Esophagus muscularis mucosa (tissue), 4 donors: ENCODE measurements around the gene PGC. TPM values are rescaled to one million over a fixed set of nuclear protein-coding genes. Genes with fewer than 3 reads are reported as not detected.

Experiments
- DNase-seq: peaks from one replicate; pipeline ENCODE4 v3.0.0-alpha.2; 2017; ENCODE audit errors: extremely low spot score
- H3K27ac ChIP-seq, 4 donors: fragments of 200-600 bp; sonication (generic); replicated peaks in 1 of 4; 1 replicate in 3 of 4; 2 replicates in 1 of 4; pipeline ENCODE4 v1.5.1; 2016 to 2019; ENCODE audit warnings: mild to moderate bottlenecking in 1 of 4
- H3K27me3 ChIP-seq, 4 donors: fragments of 200-600 bp; sonication (generic); one replicate each; pipeline versions ENCODE4 v1.5.1 to v1.6.0; 2016 to 2019
- H3K36me3 ChIP-seq, 4 donors: fragments of 200-600 bp; sonication (generic); one replicate each; pipeline ENCODE4 v1.5.1; 2016 to 2019
- H3K4me1 ChIP-seq, 4 donors: fragments of 200-600 bp; sonication (generic); one replicate each; pipeline ENCODE4 v1.5.1; 2016 to 2019
- H3K4me3 ChIP-seq, 4 donors: fragments of 200-600 bp; sonication (generic); 1 replicate in 2 of 4; 2 replicates in 2 of 4; pipeline ENCODE4 v1.5.1; 2016 to 2019; ENCODE audit warnings: mild to moderate bottlenecking in 4 of 4, moderate library complexity in 1 of 4
- H3K9me3 ChIP-seq, 4 donors: fragments of 200-600 bp; sonication (generic); 1 replicate in 3 of 4; 2 replicates in 1 of 4; pipeline ENCODE4 v1.5.1; 2016 to 2019
- CTCF ChIP-seq, 3 experiments: fragments of 200-600 bp in 2 of 3; fragments of 450-650 bp in 1 of 3; sonication (generic) in 2 of 3; IDR thresholded peaks; one replicate each; pipeline ENCODE4 v1.5.1; 2017 to 2019; ENCODE audit warnings: antibody characterized with exemption in 3 of 3, mild to moderate bottlenecking in 2 of 3, moderate library complexity in 1 of 3
- EP300 ChIP-seq: sonication (generic); formaldehyde crosslinking; IDR thresholded peaks from one replicate; pipeline ENCODE4 v1.6.1; 2017; ENCODE audit warnings: antibody characterized with exemption
- POLR2A ChIP-seq: fragments of 450-650 bp; IDR thresholded peaks from one replicate; pipeline ENCODE4 v1.6.1; 2017; ENCODE audit warnings: antibody characterized with exemption, moderate library complexity, mild to moderate bottlenecking, low read depth
- POLR2AphosphoS5 ChIP-seq, 2 donors: sonication (generic); formaldehyde crosslinking; IDR thresholded peaks; one replicate each; pipeline ENCODE4 v1.6.1; 2017; ENCODE audit warnings: antibody characterized with exemption in 2 of 2
- WGBS: methylation state at CpG from one replicate; pipeline ENCODE4 v1.1.5; 2018; 5-methylcytosine and 5-hydroxymethylcytosine counted together
- intact Hi-C: fragments of 100-400 bp; cut with DNase I; formaldehyde crosslinking; loops from one replicate; pipeline ENCODE4 v1.15.1; 2023
- total RNA-seq, 4 donors: library from RNA; depleted of rRNA; stranded (reverse); fragments of >200 nt; gene quantifications; one replicate each; pipeline versions ENCODE4 v1.1.0 to v1.2.1, GENCODE V29; 2016

Gene PGC
- total RNA-seq, 4 donors from 2014 or later = 0.83 to 1.1 (median 0.92) TPM; not detected in 1

- no peaks in the 10 kb centered on the region for H3K36me3 ChIP-seq
- H3K4me1 ChIP-seq = peaks cover 73 to 93% (median 86%) of the 10 kb centered on the region in 4 donors
- no peaks in the 10 kb centered on the region for H3K9me3 ChIP-seq
- no peak overlapping the region for H3K4me3 ChIP-seq
- H3K27me3 ChIP-seq = no peaks in the 10 kb centered on the region
- no peak overlapping the region for H3K27ac ChIP-seq
- no CpG with 5 or more reads among the region's 3 CpGs for whole genome bisulfite sequencing
- no peak for DNase-seq
- TF ChIP-seq CTCF (IDR thresholded peaks at IDR 0.05) (no peak), POLR2A (no peak), POLR2AphosphoS5 (IDR thresholded peaks at IDR 0.05) (no peak), EP300 (no peak)
- intact Hi-C loops = no loop called here
Observed at GRCh38 chr6:41720262-41720620, 27.0 kb downstream of the PGC start.

GRCh38 chr6:41719436-41720261 is 27.5 kb downstream of the PGC start:
- WGBS = 81% methylated on average over 7 of the region's 7 CpGs
- no peak for DNase-seq
- no peaks in the 10 kb centered on the region for H3K9me3 ChIP-seq
- no peak for TF ChIP-seq POLR2A
- TF ChIP-seq CTCF (IDR thresholded peaks at IDR 0.05) = no peak
- TF ChIP-seq POLR2AphosphoS5 (IDR thresholded peaks at IDR 0.05) = no peak
- TF ChIP-seq EP300 = no peak
- H3K27ac ChIP-seq = no peak overlapping the region
- intact Hi-C loops = no loop called here
- no peak overlapping the region for H3K4me3 ChIP-seq
- no peaks in the 10 kb centered on the region for H3K27me3 ChIP-seq
- H3K4me1 ChIP-seq = peaks cover 70 to 93% (median 84%) of the 10 kb centered on the region in 4 donors
- no peaks in the 10 kb centered on the region for H3K36me3 ChIP-seq

GRCh38 chr6:41718828-41719227 is 28.4 kb downstream of the PGC start:
- TF ChIP-seq CTCF (IDR thresholded peaks at IDR 0.05) = no peak
- no peak for TF ChIP-seq POLR2A
- no peak for TF ChIP-seq POLR2AphosphoS5 (IDR thresholded peaks at IDR 0.05)
- TF ChIP-seq EP300 = no peak
- WGBS = 76% methylated on average over 5 of the region's 5 CpGs
- H3K4me3 ChIP-seq = no peak overlapping the region
- DNase-seq = no peak
- no peaks in the 10 kb centered on the region for H3K27me3 ChIP-seq
- H3K4me1 ChIP-seq = peaks cover 70 to 93% (median 84%) of the 10 kb centered on the region in 4 donors
- H3K27ac ChIP-seq = no peak overlapping the region
- intact Hi-C loops = no loop called here
- H3K36me3 ChIP-seq = no peaks in the 10 kb centered on the region
- H3K9me3 ChIP-seq = no peaks in the 10 kb centered on the region

- no peak for TF ChIP-seq CTCF (IDR thresholded peaks at IDR 0.05)
- TF ChIP-seq EP300 = no peak
- no peak for TF ChIP-seq POLR2A
- no peak for TF ChIP-seq POLR2AphosphoS5 (IDR thresholded peaks at IDR 0.05)
- Histone ChIP-seq H3K27ac (no peak overlapping the region), H3K4me1 (peaks cover 70 to 93% (median 85%) of the 10 kb centered on the region in 4 donors), H3K36me3 (no peaks in the 10 kb centered on the region), H3K27me3 (no peaks in the 10 kb centered on the region), H3K9me3 (no peaks in the 10 kb centered on the region), H3K4me3 (no peak overlapping the region)
- no peak for DNase-seq
- intact Hi-C loops = no loop called here
- 80% methylated on average over 1 of the region's 1 CpG for WGBS
Observed at GRCh38 chr6:41717392-41717736, 29.8 kb downstream of the PGC start.
